ENCODE measurements around the gene KRT7.

KRT7 gene

DNA sequence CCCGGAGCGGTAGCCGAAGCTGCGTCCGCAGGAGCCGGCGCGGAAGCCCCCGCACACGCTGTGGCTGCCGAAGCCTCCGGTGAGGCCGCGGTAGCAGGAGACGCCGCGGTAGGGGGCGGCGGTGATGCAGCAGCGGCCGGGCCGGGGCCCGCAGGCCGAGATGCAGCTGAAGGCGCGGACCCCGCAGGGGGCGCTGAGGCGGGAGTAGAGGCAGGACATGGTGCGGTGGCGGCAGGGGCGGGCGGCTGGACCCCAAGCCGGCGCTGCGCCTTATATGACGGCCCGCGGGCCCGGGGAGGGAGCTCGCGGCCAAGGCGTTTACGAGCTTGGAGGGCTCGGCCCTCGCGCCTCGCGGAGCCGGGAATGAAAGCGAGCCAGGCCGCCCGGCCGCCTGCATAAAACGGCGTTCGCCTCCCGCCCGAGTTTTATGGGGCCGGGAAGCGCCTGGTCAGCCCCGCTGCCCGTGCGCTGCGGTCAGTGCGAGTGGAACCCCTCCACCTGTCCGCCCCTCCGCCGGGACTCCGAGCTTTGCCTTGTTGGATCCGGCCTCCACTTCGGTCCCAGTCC is 25.4 kb downstream of the KRT7 start:
- peak; percentile 72 for DNase-seq

DNA sequence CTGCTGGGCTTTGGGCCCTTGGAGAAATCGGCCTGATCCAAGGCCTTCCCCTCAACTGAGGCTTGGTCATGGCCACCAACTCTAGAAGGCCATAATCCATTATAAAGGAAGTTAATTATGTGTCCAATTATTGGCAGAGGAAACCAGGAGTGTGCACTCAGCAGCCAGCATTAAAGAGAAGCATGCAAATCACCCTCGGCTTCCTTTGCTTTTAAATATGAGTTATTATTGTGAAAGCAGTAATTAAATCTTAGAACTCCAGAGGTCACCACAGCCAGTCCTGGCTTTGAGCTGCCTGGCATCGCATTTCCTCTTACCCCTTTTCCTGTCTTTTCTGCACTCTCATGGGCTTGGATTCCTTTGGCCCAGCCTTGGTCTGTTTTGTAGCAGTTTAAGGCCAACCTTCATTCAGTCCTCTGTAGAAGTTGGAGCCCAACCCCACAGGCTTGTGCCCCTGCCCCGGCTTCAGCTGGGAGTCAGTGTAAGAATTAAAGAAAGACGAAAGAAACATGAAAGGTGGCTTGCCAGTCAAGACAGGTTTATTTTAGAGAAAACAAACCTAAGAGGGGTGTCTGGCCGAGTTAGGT is 26.7 kb downstream of the KRT7 start:
- no peak for DNase-seq

DNA sequence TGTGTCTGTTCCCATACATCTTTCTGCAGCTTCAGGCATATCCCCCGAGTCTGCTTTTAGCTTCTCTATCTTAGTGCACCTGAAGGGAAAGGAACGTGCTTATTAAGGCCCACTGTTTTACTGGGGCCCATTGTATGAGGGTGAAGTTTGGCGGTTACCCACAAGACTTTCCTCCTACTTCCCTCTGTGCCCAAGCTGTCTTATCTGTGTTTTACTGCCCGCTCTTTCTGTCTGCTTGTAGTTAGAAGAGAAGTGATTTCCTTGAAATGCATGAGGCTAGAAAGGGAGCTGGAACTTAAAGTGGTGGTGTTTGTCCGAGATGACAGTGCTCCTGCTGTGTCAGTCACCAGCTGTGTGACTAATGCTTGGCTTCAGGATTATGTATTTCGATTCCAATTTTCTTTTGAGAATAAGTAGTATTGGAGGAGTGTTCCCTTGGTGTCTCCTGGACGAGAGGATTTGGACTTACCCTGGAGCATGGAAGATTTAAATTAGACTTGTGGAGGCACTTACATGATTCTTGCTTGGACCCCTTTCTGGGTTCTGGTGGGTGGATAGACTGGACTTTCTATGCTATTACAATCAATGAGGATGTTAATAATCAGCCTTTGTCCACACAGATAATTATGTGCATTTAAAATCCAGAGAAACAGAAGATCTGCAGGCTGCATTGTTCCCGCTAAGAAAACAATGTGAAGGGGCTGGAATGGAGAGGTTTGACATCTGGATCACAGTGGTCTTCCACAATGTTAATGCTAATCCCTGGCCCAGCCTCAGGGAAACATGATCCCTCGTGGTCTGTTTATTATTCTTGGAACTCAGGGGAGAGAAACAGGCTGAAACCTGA is 27.5 kb downstream of the KRT7 start:
- DNase-seq = no peak

DNA sequence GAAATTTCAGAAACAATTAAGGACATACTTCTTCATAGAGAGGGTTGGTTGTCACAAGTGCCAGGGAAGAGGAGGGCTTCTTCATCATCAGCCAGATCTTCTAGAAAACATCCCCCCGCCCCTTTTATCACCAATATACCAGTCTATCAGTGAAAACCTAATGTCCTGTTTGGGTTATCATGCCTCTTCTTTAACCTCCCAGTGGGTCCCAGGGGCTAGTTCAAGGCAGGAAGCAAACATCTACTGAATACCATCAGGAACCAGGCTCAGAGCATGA is 28.1 kb downstream of the KRT7 start:
- DNase-seq = no peak

GRCh38 chr12:52262286-52262685 is 29.2 kb downstream of the KRT7 start:
- no peak for DNase-seq

- no peak for DNase-seq
Observed at GRCh38 chr12:52263761-52264434, 30.9 kb downstream of the KRT7 start.

- DNase-seq = no peak
Observed at GRCh38 chr12:52264435-52264825, 31.4 kb downstream of the KRT7 start.

DNA sequence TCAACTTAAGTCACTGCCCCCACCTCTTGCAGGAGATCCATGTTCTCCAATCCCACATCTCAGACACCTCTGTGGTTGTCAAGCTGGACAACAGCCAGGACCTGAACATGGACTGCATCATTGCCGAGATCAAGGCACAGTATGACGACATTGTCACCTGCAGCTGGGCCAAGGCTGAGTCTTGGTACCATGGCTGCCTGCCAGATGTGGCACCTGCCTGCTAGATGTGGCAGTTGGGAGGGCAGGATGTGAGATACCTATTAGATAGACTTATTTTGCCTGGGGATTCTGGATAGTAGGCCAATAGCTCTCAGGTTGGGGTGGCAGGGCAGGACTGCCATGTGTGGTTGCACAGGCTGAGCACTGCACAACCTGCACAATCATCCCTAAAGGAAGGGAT is 33.5 kb downstream of the KRT7 start:
- DNase-seq = no peak

DNA sequence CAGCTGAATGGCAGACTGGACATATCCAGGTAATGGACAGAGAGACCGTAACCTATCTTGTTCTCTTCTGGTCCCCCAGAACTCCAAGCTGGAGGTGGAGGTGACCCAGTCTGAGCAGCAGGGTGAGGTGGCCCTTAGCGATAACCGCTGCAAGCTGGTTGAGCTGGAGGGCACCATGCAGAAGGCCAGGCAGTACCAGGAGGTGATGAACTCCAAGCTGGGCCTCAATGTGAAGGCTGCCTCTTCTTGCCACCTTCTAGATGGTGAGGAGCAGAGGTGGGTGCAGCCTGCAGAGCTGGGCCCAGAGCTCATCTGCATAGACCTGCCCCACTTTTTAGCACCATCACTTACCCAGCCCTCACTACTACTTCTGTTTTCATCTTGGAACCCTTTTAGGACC is 34.2 kb downstream of the KRT7 start:
- no peak for DNase-seq

GRCh38 chr12:52267699-52268098 is 34.7 kb downstream of the KRT7 start:
- no peak for DNase-seq

GRCh38 chr12:52268212-52268611 is 35.2 kb downstream of the KRT7 start:
- no peak for DNase-seq

GRCh38 chr12:52270541-52271070 is 37.6 kb downstream of the KRT7 start:
- no peak for DNase-seq

GRCh38 chr12:52271158-52271557 is 38.1 kb downstream of the KRT7 start:
- no peak for DNase-seq

- no peak for DNase-seq
Observed at GRCh38 chr12:52274521-52275120, 41.6 kb downstream of the KRT7 start, which contains the start of gene KRT86. KRT86 (plus strand) TSS chr12:52274645; CDS start chr12:52301917, 27,272 bp downstream.

DNA sequence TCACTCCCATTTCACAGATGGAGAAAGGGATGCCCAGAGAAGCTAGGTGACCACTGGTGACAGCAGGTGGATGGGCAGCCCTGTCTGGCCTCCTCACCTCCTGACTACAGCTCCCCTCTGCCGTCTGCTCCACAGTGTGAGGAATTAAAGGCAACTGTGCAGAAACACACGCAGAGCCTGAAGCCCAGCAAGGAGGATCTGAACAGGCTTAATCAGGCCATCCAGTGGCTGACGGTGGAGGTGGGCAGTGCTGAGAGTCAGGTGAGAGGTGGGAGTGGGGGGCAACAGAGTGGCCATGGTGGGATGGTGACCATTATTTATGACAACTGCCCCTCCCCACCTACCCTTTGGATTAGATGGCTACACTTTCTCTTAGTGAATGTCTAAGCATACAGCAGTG is 42.6 kb downstream of the KRT7 start:
- no peak for DNase-seq

GRCh38 chr12:52277486-52278245 is 44.6 kb downstream of the KRT7 start:
- no peak for DNase-seq

DNA sequence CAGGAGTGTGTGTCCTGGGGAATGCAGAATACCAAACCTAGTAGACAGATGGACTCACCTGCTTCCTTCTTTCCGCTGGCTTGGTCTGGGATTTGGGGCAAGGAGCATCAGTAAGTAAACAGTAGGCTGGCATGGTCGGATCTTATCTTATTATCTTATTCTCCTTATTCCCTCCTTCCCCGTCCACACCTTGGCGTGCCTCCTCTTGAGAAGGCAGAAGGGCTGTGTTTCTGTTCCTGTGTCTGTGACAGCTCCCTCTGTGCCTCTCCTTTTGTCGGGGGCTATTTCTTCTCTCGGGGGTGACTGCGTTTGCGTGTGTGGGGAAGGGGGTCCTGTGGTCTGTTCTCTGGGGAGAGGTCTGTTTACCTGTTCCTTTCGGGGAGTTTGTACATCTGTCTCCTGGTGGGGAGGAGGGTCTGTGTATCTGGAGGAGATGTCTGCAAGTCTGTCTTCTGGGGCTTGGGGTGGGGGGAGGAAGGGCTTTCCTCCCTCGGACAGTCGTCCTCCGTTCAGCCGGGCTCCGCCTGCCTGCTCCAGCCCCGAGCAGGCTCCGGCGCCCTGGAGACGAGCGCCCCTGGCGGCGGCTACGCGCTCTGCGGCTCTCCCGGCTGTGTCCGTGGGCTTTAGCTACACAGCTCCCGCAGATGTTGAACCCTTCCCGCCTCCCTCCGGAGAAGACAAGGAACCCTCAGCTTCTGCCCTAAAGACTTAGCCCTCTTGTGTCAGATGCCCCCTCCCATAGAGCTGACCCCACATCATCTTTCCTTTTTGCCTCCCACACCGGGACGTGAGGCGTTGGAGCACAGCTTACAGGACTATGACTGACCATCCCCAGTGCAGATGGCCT is 45.8 kb downstream of the KRT7 start:
- peak; percentile 94 for DNase-seq

GRCh38 chr12:52279422-52280318 is 46.6 kb downstream of the KRT7 start:
- DNase-seq = peak; percentile 79

GRCh38 chr12:52280319-52280795 is 47.3 kb downstream of the KRT7 start:
- no peak for DNase-seq

Data from eye (tissue), 1 donor.